Measurements from ENCODE around the gene ANKS1B. TPM values are rescaled to one million over a fixed set of nuclear protein-coding genes. Genes with fewer than 3 reads are reported as not detected.

Gene ANKS1B
- total and polyA plus RNA-seq, 4 donors, result 0.03 to 3.4 (median 0.53) TPM

DNA sequence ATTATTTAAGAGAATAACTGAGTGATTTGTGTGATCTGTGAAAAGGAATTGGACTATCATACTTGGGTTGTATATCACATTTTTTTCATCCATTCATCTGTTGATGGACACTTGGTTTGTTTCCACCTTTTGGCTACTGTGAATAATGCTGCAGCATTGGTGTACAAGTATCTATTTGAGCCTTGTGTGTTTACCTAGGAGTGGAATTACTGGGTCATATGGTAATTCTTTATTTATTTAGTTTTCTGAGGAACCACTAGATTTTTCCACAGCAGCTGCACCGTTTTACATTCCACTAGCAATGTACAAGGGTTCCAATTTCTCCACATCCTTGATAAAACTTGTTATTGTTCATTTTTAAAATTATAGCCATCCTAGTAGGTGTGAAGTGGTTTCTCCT, 1283.6 kb downstream of the ANKS1B start:
- H3K27ac ChIP-seq (ENCODE audit: low read depth in 1 of 2, low read length in 2 of 2), result no peak overlapping the region
- no peak overlapping the region for H3K9ac ChIP-seq (ENCODE audit: low read depth in 1 of 2, low read length in 2 of 2)
- 33% methylated on average over 1 of the region's 1 CpG for WGBS
- H3K9me3 ChIP-seq (ENCODE audit: control insufficient read depth in 4 of 4, low read length in 3 of 4), result no peaks in the 10 kb centered on the region
- no peak overlapping the region for H3K4me3 ChIP-seq (ENCODE audit: low read depth in 1 of 3, low read length in 3 of 3)
- peaks cover 0 to 7% (median 4%) of the 10 kb centered on the region in 4 donors for H3K4me1 ChIP-seq (ENCODE audit: control insufficient read depth in 4 of 4, insufficient read depth in 4 of 4, low read length in 3 of 4)
- H3K36me3 ChIP-seq (ENCODE audit: control insufficient read depth in 4 of 4, insufficient read depth in 3 of 4, low read depth in 1 of 4, low read length in 3 of 4), result peaks cover 0 to under 1% (median 0%) of the 10 kb centered on the region in 4 donors
- no peaks in the 10 kb centered on the region for H3K27me3 ChIP-seq (ENCODE audit: control insufficient read depth in 4 of 4, insufficient read depth in 4 of 4, low read length in 3 of 4)
- no peak for DNase-seq (ENCODE audit: low spot score)
- no peak for TF ChIP-seq MAX (IDR thresholded peaks at IDR 0.05)
- no peak for TF ChIP-seq SP1 (IDR thresholded peaks at IDR 0.05)
- no peak for TF ChIP-seq YY1 (IDR thresholded peaks at IDR 0.05)
- no peak for TF ChIP-seq TAF1 (conservative IDR thresholded peaks at IDR 0.05)
- no peak for TF ChIP-seq FOXA1 (IDR thresholded peaks at IDR 0.05)
- no peak for TF ChIP-seq CTCF (IDR thresholded peaks at IDR 0.05; ENCODE audit: low read depth, low read length, missing input control)
- TF ChIP-seq REST (IDR thresholded peaks at IDR 0.05), result no peak
- no peak for TF ChIP-seq RAD21 (IDR thresholded peaks at IDR 0.05)
- TF ChIP-seq, protein P1, sequence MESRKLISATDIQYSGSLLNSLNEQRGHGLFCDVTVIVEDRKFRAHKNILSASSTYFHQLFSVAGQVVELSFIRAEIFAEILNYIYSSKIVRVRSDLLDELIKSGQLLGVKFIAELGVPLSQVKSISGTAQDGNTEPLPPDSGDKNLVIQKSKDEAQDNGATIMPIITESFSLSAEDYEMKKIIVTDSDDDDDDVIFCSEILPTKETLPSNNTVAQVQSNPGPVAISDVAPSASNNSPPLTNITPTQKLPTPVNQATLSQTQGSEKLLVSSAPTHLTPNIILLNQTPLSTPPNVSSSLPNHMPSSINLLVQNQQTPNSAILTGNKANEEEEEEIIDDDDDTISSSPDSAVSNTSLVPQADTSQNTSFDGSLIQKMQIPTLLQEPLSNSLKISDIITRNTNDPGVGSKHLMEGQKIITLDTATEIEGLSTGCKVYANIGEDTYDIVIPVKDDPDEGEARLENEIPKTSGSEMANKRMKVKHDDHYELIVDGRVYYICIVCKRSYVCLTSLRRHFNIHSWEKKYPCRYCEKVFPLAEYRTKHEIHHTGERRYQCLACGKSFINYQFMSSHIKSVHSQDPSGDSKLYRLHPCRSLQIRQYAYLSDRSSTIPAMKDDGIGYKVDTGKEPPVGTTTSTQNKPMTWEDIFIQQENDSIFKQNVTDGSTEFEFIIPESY (IDR thresholded peaks at IDR 0.05), result no peak
- TF ChIP-seq FOXA2 (IDR thresholded peaks at IDR 0.05), result no peak
- no peak for TF ChIP-seq HNF4A (conservative IDR thresholded peaks at IDR 0.05)
- no peak for TF ChIP-seq NR2F2 (IDR thresholded peaks at IDR 0.05)
- TF ChIP-seq HNF4G (IDR thresholded peaks at IDR 0.05), result no peak
- no peak for TF ChIP-seq EGR1 (IDR thresholded peaks at IDR 0.05; ENCODE audit: low read depth in 2 of 2)
- TF ChIP-seq JUND (IDR thresholded peaks at IDR 0.05), result no peak
- TF ChIP-seq GABPA (IDR thresholded peaks at IDR 0.05 in 1 of 2, conservative IDR thresholded peaks at IDR 0.05 in 1 of 2), result no peak
- TF ChIP-seq RXRA (IDR thresholded peaks at IDR 0.05), result no peak
- TF ChIP-seq ATF3 (IDR thresholded peaks at IDR 0.05), result no peak
